Measurements from ENCODE around the gene TPX2.

The TPX2 gene

GRCh38 chr20:31835977-31836852 is 97.1 kb downstream of the TPX2 start (continued):
- peak; percentile 99 for TF ChIP-seq GLIS1 (tag by site-specific recombination; IDR thresholded peaks at IDR 0.05)
- TF ChIP-seq SCRT2 (tag by site-specific recombination; IDR thresholded peaks at IDR 0.05) = peak; percentile 75
- peak; percentile 35; the same call in 1 of the 2 replicates for TF ChIP-seq ZNF600 (tag by site-specific recombination; IDR thresholded peaks at IDR 0.05)
- no peak for TF ChIP-seq IKZF3 (tag by site-specific recombination; IDR thresholded peaks at IDR 0.05)
- no peak for TF ChIP-seq PRDM6 (tag by site-specific recombination; IDR thresholded peaks at IDR 0.05)
- peak; percentile 49; the same call in 1 of the 2 replicates for TF ChIP-seq ZNF24 (tag by site-specific recombination; IDR thresholded peaks at IDR 0.05)
- no peak for TF ChIP-seq SCRT1 (tag by site-specific recombination; IDR thresholded peaks at IDR 0.05; ENCODE audit: borderline replicate concordance)
- TF ChIP-seq ZXDB (tag by site-specific recombination; IDR thresholded peaks at IDR 0.05) = peak; percentile 38; the same call in 1 of the 2 replicates
- peak; percentile 44; the same call in 1 of the 2 replicates for TF ChIP-seq ZBTB10 (tag by site-specific recombination; IDR thresholded peaks at IDR 0.05)
- no peak for TF ChIP-seq ZNF670 (tag by site-specific recombination; IDR thresholded peaks at IDR 0.05; ENCODE audit: low read depth)
- TF ChIP-seq PRDM1 (tag by site-specific recombination; IDR thresholded peaks at IDR 0.05) = no peak
- no peak for TF ChIP-seq ZNF626 (tag by site-specific recombination; IDR thresholded peaks at IDR 0.05)
- no peak for TF ChIP-seq ZNF184 (tag by site-specific recombination; IDR thresholded peaks at IDR 0.05)
- TF ChIP-seq ZNF701 (tag by site-specific recombination; IDR thresholded peaks at IDR 0.05) = no peak
- 0 out of 2 replicates have a peak, but pooled peaks have one; percentile 29 for TF ChIP-seq ZEB2 (tag by site-specific recombination; IDR thresholded peaks at IDR 0.05)
- peak; percentile 76 for TF ChIP-seq ZNF692 (tag by site-specific recombination; IDR thresholded peaks at IDR 0.05)
- no peak for TF ChIP-seq ZNF132 (tag by site-specific recombination; IDR thresholded peaks at IDR 0.05; ENCODE audit: borderline replicate concordance)
- peak; percentile 52; the same call in 1 of the 2 replicates for TF ChIP-seq KLF8 (tag by site-specific recombination; IDR thresholded peaks at IDR 0.05)
- TF ChIP-seq CTCF (tag by site-specific recombination; IDR thresholded peaks at IDR 0.05) = no peak
- TF ChIP-seq HIC1 (tag by site-specific recombination; IDR thresholded peaks at IDR 0.05) = peak; percentile 95
- peak; percentile 39 for TF ChIP-seq ZNF398 (tag by site-specific recombination; IDR thresholded peaks at IDR 0.05)
- TF ChIP-seq ZBTB7A (tag by site-specific recombination; IDR thresholded peaks at IDR 0.05; ENCODE audit: low read depth) = no peak
- peak; percentile 65 for TF ChIP-seq ZNF629 (tag by site-specific recombination; IDR thresholded peaks at IDR 0.05)
- no peak for TF ChIP-seq ZSCAN30 (tag by site-specific recombination; IDR thresholded peaks at IDR 0.05)
- TF ChIP-seq PATZ1 (tag by site-specific recombination; IDR thresholded peaks at IDR 0.05) = peak; percentile 78
